MM.1S (cell line): ENCODE measurements around the gene CCND1.

Experiments
- EZH2 ChIP-seq: fragments of 300-600 bp; sonication (generic); optimal IDR thresholded peaks from 2 replicates; pipeline ENCODE3; 2017; ENCODE audit warnings: low read depth, mild to moderate bottlenecking, antibody characterized with exemption, low read length, mixed read lengths
- EZH2phosphoT487 ChIP-seq: fragments of 300-600 bp; sonication (generic); IDR thresholded peaks from 2 replicates; pipeline ENCODE4 v1.6.1; 2018; ENCODE audit warnings: antibody characterized with exemption, low read length
- TF ChIP-seq, protein P1 (sequence below): fragments of 300-600 bp; sonication (generic); IDR thresholded peaks from 2 replicates; pipeline ENCODE4 v1.5.1; 2016; ENCODE audit warnings: antibody characterized with exemption, low read length, mixed read lengths

DNA sequence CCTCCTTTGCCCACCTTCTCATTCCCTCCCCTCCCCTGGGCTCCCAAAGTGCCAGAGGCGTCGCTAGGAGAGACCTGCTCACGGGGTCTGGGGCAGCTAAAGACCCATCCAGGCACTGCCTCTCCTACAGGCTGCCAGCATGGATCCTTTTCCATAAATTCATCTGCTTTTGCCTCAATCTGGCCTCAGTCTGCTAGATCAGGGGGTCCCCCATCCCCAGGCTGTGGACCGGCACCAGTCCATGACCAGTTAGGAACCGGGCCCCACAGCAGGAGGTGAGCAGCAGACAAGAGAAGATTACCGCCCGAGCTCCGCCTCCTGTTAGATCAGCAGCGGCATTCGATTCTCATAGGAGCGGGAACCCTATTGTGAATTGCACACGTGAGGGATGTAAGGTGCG lies 21.9 kb downstream of the CCND1 start:
- TF ChIP-seq, protein P1, sequence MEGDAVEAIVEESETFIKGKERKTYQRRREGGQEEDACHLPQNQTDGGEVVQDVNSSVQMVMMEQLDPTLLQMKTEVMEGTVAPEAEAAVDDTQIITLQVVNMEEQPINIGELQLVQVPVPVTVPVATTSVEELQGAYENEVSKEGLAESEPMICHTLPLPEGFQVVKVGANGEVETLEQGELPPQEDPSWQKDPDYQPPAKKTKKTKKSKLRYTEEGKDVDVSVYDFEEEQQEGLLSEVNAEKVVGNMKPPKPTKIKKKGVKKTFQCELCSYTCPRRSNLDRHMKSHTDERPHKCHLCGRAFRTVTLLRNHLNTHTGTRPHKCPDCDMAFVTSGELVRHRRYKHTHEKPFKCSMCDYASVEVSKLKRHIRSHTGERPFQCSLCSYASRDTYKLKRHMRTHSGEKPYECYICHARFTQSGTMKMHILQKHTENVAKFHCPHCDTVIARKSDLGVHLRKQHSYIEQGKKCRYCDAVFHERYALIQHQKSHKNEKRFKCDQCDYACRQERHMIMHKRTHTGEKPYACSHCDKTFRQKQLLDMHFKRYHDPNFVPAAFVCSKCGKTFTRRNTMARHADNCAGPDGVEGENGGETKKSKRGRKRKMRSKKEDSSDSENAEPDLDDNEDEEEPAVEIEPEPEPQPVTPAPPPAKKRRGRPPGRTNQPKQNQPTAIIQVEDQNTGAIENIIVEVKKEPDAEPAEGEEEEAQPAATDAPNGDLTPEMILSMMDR, result no peak
- TF ChIP-seq EZH2phosphoT487, result no peak
- no peak for TF ChIP-seq EZH2
